H9 (cell line): ENCODE results near the gene TP53. TPM values are rescaled to one million over a fixed set of nuclear protein-coding genes. Genes with fewer than 3 reads are reported as not detected.

Source experiments
- DNase-seq: peaks from one replicate; pipeline ENCODE4 v3.0.0-alpha.2; 2017
- H2AFZ ChIP-seq: one replicate; pipeline ENCODE4 v1.6.1; 2013; ENCODE audit warnings: mild to moderate bottlenecking, low read length, control low read depth, moderate library complexity
- H2AK5ac ChIP-seq: 2 replicates; pipeline ENCODE4 v1.6.1; 2013; ENCODE audit warnings: low read length, control low read depth, mixed read lengths; ENCODE audit not compliant: insufficient read length
- H2BK120ac ChIP-seq: one replicate; pipeline ENCODE4 v1.6.1; 2013; ENCODE audit warnings: low read depth, mild to moderate bottlenecking, low read length, control low read depth, inconsistent platforms; ENCODE audit not compliant: poor library complexity, severe bottlenecking
- H2BK12ac ChIP-seq: 2 replicates; pipeline ENCODE4 v1.6.1; 2013; ENCODE audit warnings: low read length, control low read depth, mixed read lengths, low read depth; ENCODE audit not compliant: insufficient read length
- H2BK15ac ChIP-seq: 2 replicates; pipeline ENCODE4 v1.6.1; 2013; ENCODE audit warnings: low read depth, low read length, control low read depth
- H2BK20ac ChIP-seq: one replicate; pipeline ENCODE4 v1.6.1; 2013; ENCODE audit warnings: low read depth, mild to moderate bottlenecking, low read length, control low read depth, inconsistent platforms; ENCODE audit not compliant: poor library complexity, severe bottlenecking
- H2BK5ac ChIP-seq: 2 replicates; pipeline ENCODE4 v1.6.1; 2013; ENCODE audit warnings: low read length, control low read depth, mixed read lengths; ENCODE audit not compliant: insufficient read length
- H3K14ac ChIP-seq: 2 replicates; pipeline ENCODE4 v1.6.1; 2013; ENCODE audit warnings: low read length, control low read depth; ENCODE audit not compliant: insufficient read depth
- H3K18ac ChIP-seq: 2 replicates; pipeline ENCODE4 v1.6.1; 2013; ENCODE audit warnings: low read depth, mild to moderate bottlenecking, mixed read lengths, low read length, control low read depth; ENCODE audit not compliant: insufficient read length
- H3K23ac ChIP-seq: 2 replicates; pipeline ENCODE4 v1.6.1; 2013; ENCODE audit warnings: low read length, control low read depth, mixed read lengths, low read depth; ENCODE audit not compliant: insufficient read length
- H3K23me2 ChIP-seq: 2 replicates; pipeline ENCODE4 v1.6.1; 2013; ENCODE audit warnings: low read depth, mild to moderate bottlenecking, mixed read lengths, low read length, control low read depth; ENCODE audit not compliant: insufficient read length, poor library complexity, severe bottlenecking
- H3K27ac ChIP-seq: 2 replicates; pipeline ENCODE4 v1.5.1; 2013; ENCODE audit warnings: low read length, control low read depth, mixed read lengths, low read depth; ENCODE audit not compliant: insufficient read length
- H3K27me3 ChIP-seq: 2 replicates; pipeline ENCODE4 v1.6.1; 2013; ENCODE audit warnings: low read length, control low read depth, inconsistent platforms; ENCODE audit not compliant: insufficient read depth
- H3K4ac ChIP-seq: 2 replicates; pipeline ENCODE4 v1.6.1; 2013; ENCODE audit warnings: low read depth, mild to moderate bottlenecking, control low read depth, inconsistent platforms, low read length, moderate library complexity
- H3K4me1 ChIP-seq: 2 replicates; pipeline ENCODE4 v1.6.1; 2013; ENCODE audit warnings: low read length, control low read depth, inconsistent platforms; ENCODE audit not compliant: insufficient read depth
- H3K4me2 ChIP-seq: 2 replicates; pipeline ENCODE4 v1.6.1; 2013; ENCODE audit warnings: low read length, control low read depth, mixed read lengths; ENCODE audit not compliant: insufficient read length, insufficient read depth
- H3K56ac ChIP-seq: 2 replicates; pipeline ENCODE4 v1.6.1; 2013; ENCODE audit warnings: low read depth, mild to moderate bottlenecking, mixed read lengths, low read length, control low read depth; ENCODE audit not compliant: insufficient read length
- H3K79me1 ChIP-seq: 2 replicates; pipeline ENCODE4 v1.6.1; 2013; ENCODE audit warnings: low read depth, mild to moderate bottlenecking, moderate library complexity, low read length, control low read depth, inconsistent platforms; ENCODE audit not compliant: insufficient read depth, poor library complexity, severe bottlenecking
- H3K79me2 ChIP-seq: 2 replicates; pipeline ENCODE4 v1.6.1; 2013; ENCODE audit warnings: low read length, control low read depth, inconsistent platforms; ENCODE audit not compliant: insufficient read depth
- H3K9ac ChIP-seq: 2 replicates; pipeline ENCODE4 v1.6.1; 2013; ENCODE audit warnings: low read length, control low read depth, mixed read lengths; ENCODE audit not compliant: insufficient read length; ENCODE audit errors: extremely low read depth
- H3K9me3 ChIP-seq: one replicate; pipeline ENCODE4 v1.6.1; 2013; ENCODE audit warnings: low read depth, low read length, inconsistent platforms; ENCODE audit not compliant: control insufficient read depth
- H3T11ph ChIP-seq: one replicate; pipeline ENCODE4 v1.6.1; 2013; ENCODE audit warnings: mild to moderate bottlenecking, low read length, control low read depth, inconsistent platforms
- H4K20me1 ChIP-seq: one replicate; pipeline ENCODE4 v1.6.1; 2013; ENCODE audit not compliant: control insufficient read depth, insufficient read length, insufficient read depth
- H4K5ac ChIP-seq: 2 replicates; pipeline ENCODE4 v1.6.1; 2013; ENCODE audit warnings: low read depth, mild to moderate bottlenecking, mixed read lengths, low read length, control low read depth; ENCODE audit not compliant: insufficient read length
- H4K8ac ChIP-seq: replicated peaks from 2 replicates; pipeline ENCODE4 v1.6.1; 2013; ENCODE audit warnings: low read length, control low read depth, mixed read lengths, low read depth; ENCODE audit not compliant: insufficient read length
- H4K91ac ChIP-seq: 2 replicates; pipeline ENCODE4 v1.6.1; 2013; ENCODE audit warnings: low read depth, mild to moderate bottlenecking, moderate library complexity, mixed read lengths, low read length, control low read depth; ENCODE audit not compliant: insufficient read length
- H3K27ac Mint-ChIP-seq, 3 experiments: 2 replicates in 2 of 3; 3 replicates in 1 of 3; pipeline ENCODE4 v1.8.0; 2020 to 2021; ENCODE audit warnings: mixed read lengths in 3 of 3, mild to moderate bottlenecking in 1 of 3, moderate library complexity in 1 of 3
- H3K27me3 Mint-ChIP-seq: 2 replicates; pipeline ENCODE4 v1.8.0; 2021; ENCODE audit warnings: low read depth, mild to moderate bottlenecking, moderate library complexity, mixed read lengths
- H3K36me3 Mint-ChIP-seq, 3 experiments: 2 replicates in 2 of 3; 3 replicates in 1 of 3; pipeline ENCODE4 v1.8.0; 2020 to 2021; ENCODE audit warnings: low read depth in 3 of 3, mixed read lengths in 3 of 3; ENCODE audit not compliant: insufficient read depth in 1 of 3
- H3K4me1 Mint-ChIP-seq, 2 experiments: 2 replicates each; pipeline ENCODE4 v1.8.0; 2020; ENCODE audit warnings: mixed read lengths in 2 of 2
- H3K4me3 Mint-ChIP-seq, 2 experiments: 2 replicates in 1 of 2; 3 replicates in 1 of 2; pipeline ENCODE4 v1.8.0; 2020 to 2021; ENCODE audit warnings: mild to moderate bottlenecking in 2 of 2, mixed read lengths in 2 of 2, moderate library complexity in 1 of 2
- H3K9me3 Mint-ChIP-seq, 2 experiments: 2 replicates in 1 of 2; 3 replicates in 1 of 2; pipeline ENCODE4 v1.8.0; 2020; ENCODE audit warnings: mild to moderate bottlenecking in 2 of 2, mixed read lengths in 2 of 2, moderate library complexity in 1 of 2
- CTCF ChIP-seq: fragments of 200-600 bp; sonication (generic); conservative IDR thresholded peaks from 3 replicates; pipeline ENCODE4 v1.8.0; 2021; ENCODE audit warnings: antibody characterized with exemption, mild to moderate bottlenecking
- WGBS: extraction: QIAGEN DNeasy Blood & Tissue Kit; methylation state at CpG from one replicate; pipeline ENCODE4 v1.1.7; 2013; ENCODE audit warnings: missing lambda C conversion rate, low lambda C conversion rate, mixed read lengths; ENCODE audit not compliant: insufficient read length; ENCODE audit errors: extremely low coverage; 5-methylcytosine and 5-hydroxymethylcytosine counted together
- total RNA-seq: library from RNA; stranded (reverse); gene quantifications from 2 replicates; pipeline ENCODE4 v1.2.1, GENCODE V29; 2021

Gene TP53
- total RNA-seq, 1 experiment from 2014 or later, result 163 TPM

DNA sequence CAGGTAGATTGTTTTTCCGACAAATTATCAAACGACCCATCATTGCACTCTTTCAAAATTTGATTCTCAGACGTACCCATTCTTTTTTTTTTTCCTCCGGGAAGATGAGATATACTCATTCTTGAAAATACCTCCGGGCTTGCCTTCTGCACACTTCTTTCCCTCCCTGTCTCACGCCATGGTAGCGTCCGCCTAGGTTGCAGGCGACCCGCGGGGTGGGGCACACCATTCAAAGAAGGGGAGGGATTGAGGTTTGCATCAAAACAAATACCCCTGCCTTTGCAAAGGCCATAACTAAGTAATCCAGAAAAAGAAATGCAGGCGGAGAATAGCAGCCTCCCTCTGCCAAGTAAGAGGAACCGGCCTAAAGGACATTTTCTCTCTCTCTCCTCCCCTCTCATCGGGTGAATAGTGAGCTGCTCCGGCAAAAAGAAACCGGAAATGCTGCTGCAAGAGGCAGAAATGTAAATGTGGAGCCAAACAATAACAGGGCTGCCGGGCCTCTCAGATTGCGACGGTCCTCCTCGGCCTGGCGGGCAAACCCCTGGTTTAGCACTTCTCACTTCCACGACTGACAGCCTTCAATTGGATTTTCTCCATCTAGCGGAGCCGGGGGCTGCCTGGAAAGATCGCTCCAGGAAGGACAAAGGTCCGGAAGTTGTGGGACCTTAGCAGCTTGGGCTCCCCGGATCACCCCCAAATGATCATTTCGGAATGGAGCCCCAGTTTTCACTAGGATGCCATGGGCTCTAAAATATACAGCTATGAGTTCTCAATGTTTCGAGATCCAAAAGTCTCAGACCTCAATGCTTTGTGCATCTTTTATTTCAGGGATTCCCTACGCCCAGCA lies 843 bp downstream of the TP53 start:
- Histone ChIP-seq H2BK5ac (peak overlapping the region; percentile 87), H3K9ac (peak overlapping the region; percentile 98), H3K79me1 (no peaks in the 10 kb centered on the region), H3K18ac (peak overlapping the region; percentile 98), H3K27ac (peak overlapping the region; percentile 90), H3K23me2 (peaks cover 18% of the 10 kb centered on the region), H4K8ac (peak overlapping the region; percentile 61), H3K4me1 (no peaks in the 10 kb centered on the region; the same call in 1 of the 2 replicates), H2BK12ac (no peak overlapping the region), H2BK120ac (peak overlapping the region; percentile 87), H3K4me2 (peak overlapping the region; percentile 87), H3K14ac (peak overlapping the region; percentile 96), H4K91ac (peak overlapping the region; percentile 54), H2BK20ac (no peak overlapping the region), H3K56ac (peak overlapping the region; percentile 86), H2BK15ac (no peak overlapping the region; the same call in 1 of the 2 replicates), H3K27me3 (no peaks in the 10 kb centered on the region), H2AFZ (no peak overlapping the region), H3K79me2 (peaks cover 29% of the 10 kb centered on the region), H4K5ac (peak overlapping the region; percentile 92), H3K23ac (peak overlapping the region; percentile 37), H2AK5ac (no peak overlapping the region), H3T11ph (peak overlapping the region; percentile 87), H3K9me3 (no peaks in the 10 kb centered on the region), H4K20me1 (no peaks in the 10 kb centered on the region), H3K4ac (peak overlapping the region; percentile 69; the same call in 1 of the 2 replicates)
- peak; percentile 88 for DNase-seq
- H3K4me3 Mint-ChIP-seq, result peak overlapping the region; percentile 94 to 97
- peaks cover 25 to 31% of the 10 kb centered on the region in 2 experiments for H3K4me1 Mint-ChIP-seq
- peaks cover 18 to 40% (median 35%) of the 10 kb centered on the region in 3 experiments for H3K36me3 Mint-ChIP-seq
- no CpG with 5 or more reads among the region's 30 CpGs for WGBS
- H3K9me3 Mint-ChIP-seq, result no peaks in the 10 kb centered on the region; a peak in 1 of 5 replicates
- no peak for TF ChIP-seq CTCF
- no peaks in the 10 kb centered on the region for H3K27me3 Mint-ChIP-seq
- H3K27ac Mint-ChIP-seq, result peak overlapping the region; percentile 100
